HepG2 (cell line): ENCODE data around the gene CASKIN1. TPM values are rescaled to one million over a fixed set of nuclear protein-coding genes. Genes with fewer than 3 reads are reported as not detected.

Experiments used
- AGO2 ChIP-seq: fragments of 200-400 bp; formaldehyde crosslinking; optimal IDR thresholded peaks from 2 replicates; pipeline ENCODE3; 2017; ENCODE audit warnings: mild to moderate bottlenecking, low read depth, low read length, moderate library complexity
- GFI1 ChIP-seq: sonication (generic); formaldehyde crosslinking; IDR thresholded peaks from 2 replicates; pipeline ENCODE4 v1.5.0; 2020; ENCODE audit warnings: missing genetic modification reagents, mild to moderate bottlenecking, borderline replicate concordance
- HCFC1 ChIP-seq: fragments of 150-350 bp; IDR thresholded peaks from 2 replicates; pipeline ENCODE4 v1.6.1; 2014; ENCODE audit warnings: low read depth, low read length
- MED1 ChIP-seq: sonication (generic); formaldehyde crosslinking; IDR thresholded peaks from 2 replicates; pipeline ENCODE4 v1.4.0; 2020; ENCODE audit warnings: missing genetic modification reagents
- PPARG ChIP-seq: conservative IDR thresholded peaks from 2 replicates; pipeline ENCODE4 v1.6.1; 2016; ENCODE audit warnings: missing biosample characterization, missing genetic modification reagents
- SKIL ChIP-seq: sonication (generic); formaldehyde crosslinking; IDR thresholded peaks from 2 replicates; pipeline ENCODE4 v1.8.0; 2022; ENCODE audit warnings: missing genetic modification reagents, mild to moderate bottlenecking, moderate library complexity, borderline replicate concordance
- SPEN ChIP-seq: sonication (generic); formaldehyde crosslinking; IDR thresholded peaks from 2 replicates; pipeline ENCODE4 v1.5.1; 2020; ENCODE audit warnings: low read depth, mild to moderate bottlenecking, missing genetic modification reagents
- USF2 ChIP-seq, 2 experiments: sonication (generic) in 1 of 2; formaldehyde crosslinking in 1 of 2; IDR thresholded peaks; 2 replicates each; pipeline versions ENCODE4 v1.5.1 to v1.6.1; 2011 to 2020; ENCODE audit warnings: borderline replicate concordance in 1 of 2, low read depth in 1 of 2, low read length in 1 of 2, mild to moderate bottlenecking in 1 of 2, missing genetic modification reagents in 1 of 2, moderate library complexity in 1 of 2
- ZBTB21 ChIP-seq: sonication (generic); formaldehyde crosslinking; IDR thresholded peaks from 2 replicates; pipeline ENCODE4 v1.4.0; 2020; ENCODE audit warnings: missing genetic modification reagents
- ZGPAT ChIP-seq: IDR thresholded peaks from 2 replicates; pipeline ENCODE4 v1.6.1; 2016; ENCODE audit warnings: mild to moderate bottlenecking
- ZNF138 ChIP-seq: sonication (generic); formaldehyde crosslinking; IDR thresholded peaks from 2 replicates; pipeline ENCODE4 v1.5.0; 2020; ENCODE audit warnings: mild to moderate bottlenecking, low read depth, missing genetic modification reagents
- ZNF326 ChIP-seq: sonication (generic); formaldehyde crosslinking; IDR thresholded peaks from 2 replicates; pipeline ENCODE4 v1.4.0; 2020; ENCODE audit warnings: missing genetic modification reagents, borderline replicate concordance
- ZNF556 ChIP-seq: sonication (generic); formaldehyde crosslinking; IDR thresholded peaks from 2 replicates; pipeline ENCODE4 v1.4.0; 2020; ENCODE audit warnings: mild to moderate bottlenecking, missing genetic modification reagents, borderline replicate concordance
- ZNF639 ChIP-seq: conservative IDR thresholded peaks from 2 replicates; pipeline ENCODE4 v1.6.1; 2018; ENCODE audit warnings: missing genetic modification reagents
- ZNF687 ChIP-seq: sonication (generic); formaldehyde crosslinking; IDR thresholded peaks from 2 replicates; pipeline ENCODE4 v1.5.1; 2020; ENCODE audit warnings: mild to moderate bottlenecking, missing genetic modification reagents, moderate library complexity
- ZNF891 ChIP-seq: sonication (generic); formaldehyde crosslinking; IDR thresholded peaks from 2 replicates; pipeline ENCODE4 v1.5.0; 2020; ENCODE audit warnings: mild to moderate bottlenecking, missing genetic modification reagents
- polyA plus RNA-seq, 8 experiments: library from polyadenylated mRNA; depleted of rRNA in 3 of 8; stranded (reverse) in 7 of 8; unstranded in 1 of 8; fragments of >200 nt; fragmentation: Illumina TruSeq in 4 of 8; extraction: Trizol in 4 of 8; gene quantifications; 2 replicates each; pipeline versions ENCODE4 v1.2.1 to v1.2.3, GENCODE V29; 2011 to 2016; ENCODE audit warnings: low read depth in 4 of 8, missing spikeins in 1 of 8, mixed read lengths in 1 of 8; ENCODE audit not compliant: insufficient read depth in 1 of 8
- total RNA-seq, 5 experiments: library from RNA; depleted of rRNA; stranded (reverse); fragments of >200 nt; fragmentation: Illumina TruSeq; extraction: Trizol; gene quantifications; 2 replicates each; pipeline ENCODE4 v1.2.3, GENCODE V29; 2016; ENCODE audit warnings: low read depth in 1 of 5

The CASKIN1 gene
- total and polyA plus RNA-seq, 2 of the 13 experiments (the other 11 are each of a cell fraction or from before 2014, with no cell fraction given), result 1.2 to 2.2 TPM

- TF ChIP-seq ZNF138 (CRISPR knock-in tag), result 0 out of 2 replicates have a peak, but pooled peaks have one; percentile 30
- TF ChIP-seq ZNF639 (CRISPR knock-in tag), result no peak
- TF ChIP-seq MED1, result no peak
- peak; percentile 98 for TF ChIP-seq AGO2
- no peak for TF ChIP-seq ZGPAT (CRISPR knock-in tag)
- 0 out of 2 replicates have a peak, but pooled peaks have one; percentile 4 for TF ChIP-seq SKIL
- TF ChIP-seq ZNF326, result peak; percentile 76; the same call in 1 of the 2 replicates
- peak; percentile 64; the same call in 1 of the 2 replicates for TF ChIP-seq ZNF891 (CRISPR knock-in tag)
- peak; percentile 97 for TF ChIP-seq ZNF687 (CRISPR knock-in tag)
- no peak for TF ChIP-seq SPEN
- TF ChIP-seq ZBTB21 (CRISPR knock-in tag), result no peak
- no peak for TF ChIP-seq PPARG (CRISPR knock-in tag)
- TF ChIP-seq HCFC1, result no peak
- TF ChIP-seq USF2 (IDR thresholded peaks at IDR 0.05; ENCODE audit: low read depth, low read length), result no peak
- no peak for TF ChIP-seq USF2 (CRISPR knock-in tag; IDR thresholded peaks at IDR 0.05; ENCODE audit: borderline replicate concordance)
- 0 out of 2 replicates have a peak, but pooled peaks have one; percentile 23 for TF ChIP-seq GFI1 (CRISPR knock-in tag)
- no peak for TF ChIP-seq ZNF556 (CRISPR knock-in tag)
Measured at GRCh38 chr16:2149630-2150417, 46.6 kb downstream of the CASKIN1 start (continued).
